PFSK-1 (cell line): Measurements from ENCODE around the gene ANO6.

ENCODE experiments used
- FOXP2 ChIP-seq: optimal IDR thresholded peaks from 2 replicates; pipeline ENCODE3; 2011; ENCODE audit warnings: borderline replicate concordance, control low read depth, inconsistent platforms; ENCODE audit not compliant: insufficient read depth; ENCODE audit errors: extremely low read length, extremely low read depth
- POLR2AphosphoS5 ChIP-seq: IDR thresholded peaks from 2 replicates; pipeline ENCODE4 v1.6.1; 2012; ENCODE audit warnings: low read depth, mild to moderate bottlenecking, control low read depth, low read length, moderate library complexity
- TAF1 ChIP-seq: IDR thresholded peaks from 2 replicates; pipeline ENCODE4 v1.6.1; 2012; ENCODE audit warnings: low read length, control low read depth, borderline replicate concordance; ENCODE audit not compliant: insufficient read depth

GRCh38 chr12:45434094-45434493 is 218.2 kb downstream of the ANO6 start:
- no peak for TF ChIP-seq FOXP2
- TF ChIP-seq POLR2AphosphoS5 = no peak
- no peak for TF ChIP-seq TAF1
